Measurements from ENCODE around the gene TEX29.

TEX29 gene

GRCh38 chr13:111344471-111345191, 24.2 kb downstream of the TEX29 start:
- DNase-seq: no peak

GRCh38 chr13:111345682-111346081, 25.2 kb downstream of the TEX29 start:
- no peak for DNase-seq

- DNase-seq: no peak
Measured at GRCh38 chr13:111346101-111346680, 25.7 kb downstream of the TEX29 start.

- no peak for DNase-seq
Measured at GRCh38 chr13:111347438-111347837, 27.0 kb downstream of the TEX29 start.

- DNase-seq: no peak
Measured at GRCh38 chr13:111353508-111353907, 33.1 kb downstream of the TEX29 start.

GRCh38 chr13:111354789-111355188, 34.3 kb downstream of the TEX29 start:
- DNase-seq: no peak

GRCh38 chr13:111356795-111357194, 36.4 kb downstream of the TEX29 start:
- DNase-seq: no peak

- no peak for DNase-seq
Measured at GRCh38 chr13:111359237-111359915, 38.9 kb downstream of the TEX29 start.

GRCh38 chr13:111359930-111360329, 39.5 kb downstream of the TEX29 start:
- no peak for DNase-seq

GRCh38 chr13:111360452-111360851, 40.0 kb downstream of the TEX29 start:
- DNase-seq: no peak

- DNase-seq: no peak
Measured at GRCh38 chr13:111361046-111361872, 40.8 kb downstream of the TEX29 start.

- DNase-seq: no peak
Measured at GRCh38 chr13:111361873-111362648, 41.6 kb downstream of the TEX29 start.

GRCh38 chr13:111363121-111363520, 42.7 kb downstream of the TEX29 start:
- DNase-seq: no peak

- no peak for DNase-seq
Measured at GRCh38 chr13:111363591-111363990, 43.1 kb downstream of the TEX29 start.

GRCh38 chr13:111365149-111366005, 44.9 kb downstream of the TEX29 start:
- DNase-seq: no peak

GRCh38 chr13:111367340-111367739, 46.9 kb downstream of the TEX29 start:
- DNase-seq: no peak

GRCh38 chr13:111368091-111368490, 47.6 kb downstream of the TEX29 start:
- no peak for DNase-seq

- no peak for DNase-seq
Measured at GRCh38 chr13:111370147-111370546, 49.7 kb downstream of the TEX29 start.

- no peak for DNase-seq
Measured at GRCh38 chr13:111370570-111371535, 50.4 kb downstream of the TEX29 start.

- no peak for DNase-seq
Measured at GRCh38 chr13:111371720-111372119, 51.3 kb downstream of the TEX29 start.
